Omental fat pad (tissue), 4 donors: Measurements from ENCODE around the gene HTR5A. TPM values are rescaled to one million over a fixed set of nuclear protein-coding genes. Genes with fewer than 3 reads are reported as not detected.

ENCODE experiments used
- ATAC-seq: fragments of 150-250 bp; one replicate; pipeline ENCODE4 v1.9.1; 2016; ENCODE audit warnings: mild to moderate bottlenecking, moderate library complexity; ENCODE audit not compliant: low FRiP score
- DNase-seq: peaks from one replicate; pipeline ENCODE4 v3.0.0-alpha.2; 2019; ENCODE audit warnings: low spot score
- CTCF ChIP-seq, 3 donors: fragments of 450-650 bp; IDR thresholded peaks; one replicate each; pipeline ENCODE4 v1.5.1; 2016 to 2017; ENCODE audit warnings: antibody characterized with exemption in 3 of 3, mild to moderate bottlenecking in 3 of 3, moderate library complexity in 2 of 3
- total RNA-seq, 4 donors: library from RNA; depleted of rRNA; stranded (reverse); fragments of >200 nt; gene quantifications; one replicate each; pipeline ENCODE4 v1.1.0, GENCODE V29; 2016

HTR5A gene
- total RNA-seq, 4 donors from 2014 or later = not detected

- no peak for ATAC-seq
- no peak for TF ChIP-seq CTCF (IDR thresholded peaks at IDR 0.05)
- no peak for DNase-seq
Measured at GRCh38 chr7:155104913-155105312, 34.8 kb downstream of the HTR5A start.

- no peak for TF ChIP-seq CTCF (IDR thresholded peaks at IDR 0.05)
- DNase-seq (no peak), ATAC-seq (no peak)
Measured at GRCh38 chr7:155106356-155106755, 36.2 kb downstream of the HTR5A start.

DNA sequence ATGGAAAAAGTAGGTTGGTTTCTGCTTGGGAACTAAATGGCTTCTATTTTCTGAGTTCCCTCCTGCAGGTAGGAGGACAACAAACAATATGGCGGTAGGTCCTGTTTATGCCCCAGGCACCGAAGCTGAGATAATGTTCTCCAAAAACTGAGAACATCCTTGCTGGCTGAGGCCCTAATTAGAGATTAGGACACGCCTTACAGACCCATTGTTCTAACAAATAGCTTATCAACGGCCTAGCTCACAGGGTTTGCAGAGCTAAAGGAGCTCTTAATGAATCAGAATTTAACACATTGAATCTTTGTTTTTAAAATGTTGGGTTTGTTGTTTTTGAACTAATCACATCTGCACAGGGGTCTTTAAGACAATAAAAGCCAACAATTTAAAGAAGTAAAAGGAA is 37.0 kb downstream of the HTR5A start:
- ATAC-seq (no peak), DNase-seq (no peak)
- TF ChIP-seq CTCF (IDR thresholded peaks at IDR 0.05) = no peak

- DNase-seq = no peak
- TF ChIP-seq CTCF (IDR thresholded peaks at IDR 0.05) = no peak
- ATAC-seq = no peak
Measured at GRCh38 chr7:155108144-155108901, 38.2 kb downstream of the HTR5A start.

GRCh38 chr7:155109121-155109520 is 39.0 kb downstream of the HTR5A start:
- no peak for TF ChIP-seq CTCF (IDR thresholded peaks at IDR 0.05)
- no peak for ATAC-seq
- DNase-seq = no peak

DNA sequence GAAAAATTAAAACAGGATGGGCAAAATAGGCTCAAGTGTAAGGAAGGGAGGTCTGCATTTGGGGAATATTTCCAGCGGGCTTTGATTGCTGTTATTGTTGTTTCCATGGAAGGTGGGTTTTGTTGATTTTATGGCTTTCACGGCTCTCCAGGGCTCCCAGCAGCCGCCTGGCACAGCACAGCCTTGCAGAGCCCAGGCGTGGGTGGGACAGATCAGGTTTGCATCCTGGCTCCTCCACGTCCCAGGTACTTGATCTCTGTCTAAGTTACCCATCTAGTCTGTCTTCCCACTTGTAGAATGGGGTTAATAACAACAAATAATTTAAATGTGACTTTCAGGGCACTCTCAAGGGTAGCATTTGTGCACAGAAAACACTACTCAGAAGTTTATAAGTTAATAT is 45.2 kb downstream of the HTR5A start:
- DNase-seq = no peak
- TF ChIP-seq CTCF (IDR thresholded peaks at IDR 0.05) = no peak
- no peak for ATAC-seq

- TF ChIP-seq CTCF (IDR thresholded peaks at IDR 0.05) = no peak
- DNase-seq (no peak), ATAC-seq (no peak)
Measured at GRCh38 chr7:155119801-155120382, 49.8 kb downstream of the HTR5A start.
